Measurements from ENCODE around the gene P2RY4. TPM values are rescaled to one million over a fixed set of nuclear protein-coding genes. Genes with fewer than 3 reads are reported as not detected.
A peak's percentile ranks its signal among the peaks of the same experiment; 100 is the strongest.
"Not testable (repeated sequence)": the region's sequence is repeated elsewhere in the genome, so short reads cannot be mapped to it uniquely, and the experiment has no call there.

P2RY4 gene
- polyA plus RNA-seq, 1 donor from 2014 or later: not detected

DNA sequence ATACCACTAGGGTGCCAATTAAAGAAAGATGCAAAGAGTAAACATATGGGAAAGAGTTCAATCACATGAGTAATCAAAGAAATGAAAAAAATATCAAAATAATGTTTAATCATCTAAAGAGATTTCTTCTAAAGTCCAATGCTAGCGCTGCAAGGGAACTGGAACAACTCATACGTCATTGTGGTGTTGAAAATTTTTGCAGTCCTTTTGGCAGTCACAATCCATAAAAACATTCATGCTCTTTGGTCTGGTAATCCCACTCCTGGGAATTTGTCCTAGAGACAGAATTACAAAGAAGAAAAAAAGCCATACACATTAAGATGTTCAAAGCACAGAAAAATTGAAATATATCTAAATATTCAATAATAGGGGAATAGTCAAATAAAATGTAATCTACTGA is 4.6 kb downstream of the P2RY4 start:
- Mint-ChIP-seq H3K27me3 (no peaks in the 10 kb centered on the region), H3K36me3 (no peaks in the 10 kb centered on the region), H3K4me1 (no peaks in the 10 kb centered on the region), H3K4me3 (no peak overlapping the region), H3K9me3 (no peaks in the 10 kb centered on the region), H3K27ac (no peak overlapping the region)

GRCh38 chrX:70254909-70255308 is 5.1 kb downstream of the P2RY4 start:
- H3K9me3 Mint-ChIP-seq: no peaks in the 10 kb centered on the region
- no peaks in the 10 kb centered on the region for H3K4me1 Mint-ChIP-seq
- H3K27ac Mint-ChIP-seq: peak overlapping the region in 1 of 3 donors; percentile 14

GRCh38 chrX:70254063-70254400 is 6.0 kb downstream of the P2RY4 start:
- H3K27me3 Mint-ChIP-seq: no peaks in the 10 kb centered on the region
- H3K27ac Mint-ChIP-seq: no peak overlapping the region
- H3K36me3 Mint-ChIP-seq: no peaks in the 10 kb centered on the region
- H3K4me3 Mint-ChIP-seq: no peak overlapping the region
- no peaks in the 10 kb centered on the region for H3K9me3 Mint-ChIP-seq
- no peaks in the 10 kb centered on the region for H3K4me1 Mint-ChIP-seq

More at GRCh38 chrX:70254909-70255308, 5.1 kb downstream of the P2RY4 start:
- no peaks in the 10 kb centered on the region for H3K36me3 Mint-ChIP-seq
- H3K27me3 Mint-ChIP-seq: no peaks in the 10 kb centered on the region
- H3K4me3 Mint-ChIP-seq: no peak overlapping the region

- Mint-ChIP-seq H3K9me3 (no peaks in the 10 kb centered on the region), H3K27me3 (no peaks in the 10 kb centered on the region), H3K36me3 (no peaks in the 10 kb centered on the region), H3K4me1 (no peaks in the 10 kb centered on the region), H3K4me3 (no peak overlapping the region), H3K27ac (no peak overlapping the region)
Measured at GRCh38 chrX:70253377-70254062, 6.5 kb downstream of the P2RY4 start.

DNA sequence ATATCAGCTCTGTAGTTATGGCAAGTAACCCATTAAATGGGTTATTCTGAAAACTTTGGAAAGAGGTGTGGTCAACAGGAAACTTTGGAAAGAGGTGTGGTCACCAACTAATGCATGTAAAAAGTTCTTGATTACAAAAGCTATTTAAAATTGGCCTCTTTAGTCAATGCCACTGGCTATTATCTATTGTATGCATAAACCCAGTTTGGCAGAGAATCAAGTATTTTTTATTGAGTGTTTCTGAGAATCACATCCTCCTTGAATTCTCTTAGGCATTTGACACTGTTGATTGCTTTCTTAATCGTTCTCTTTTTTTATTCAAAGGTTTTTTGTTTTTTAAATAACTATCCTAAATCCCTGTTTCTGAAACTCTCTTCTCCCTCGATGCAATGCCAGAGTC is 7.5 kb downstream of the P2RY4 start:
- no peaks in the 10 kb centered on the region for H3K36me3 Mint-ChIP-seq
- H3K4me1 Mint-ChIP-seq: no peaks in the 10 kb centered on the region
- H3K4me3 Mint-ChIP-seq: no peak overlapping the region
- H3K27ac Mint-ChIP-seq: no peak overlapping the region
- H3K9me3 Mint-ChIP-seq: no peaks in the 10 kb centered on the region
- no peaks in the 10 kb centered on the region for H3K27me3 Mint-ChIP-seq

- peaks cover 1% of the 10 kb centered on the region for H3K36me3 Mint-ChIP-seq
- no peaks in the 10 kb centered on the region for H3K27me3 Mint-ChIP-seq
- no peaks in the 10 kb centered on the region for H3K4me1 Mint-ChIP-seq
- H3K9me3 Mint-ChIP-seq: no peaks in the 10 kb centered on the region
- H3K27ac Mint-ChIP-seq: no peak overlapping the region
- H3K4me3 Mint-ChIP-seq: no peak overlapping the region
Measured at GRCh38 chrX:70247252-70247651, 12.8 kb downstream of the P2RY4 start.

DNA sequence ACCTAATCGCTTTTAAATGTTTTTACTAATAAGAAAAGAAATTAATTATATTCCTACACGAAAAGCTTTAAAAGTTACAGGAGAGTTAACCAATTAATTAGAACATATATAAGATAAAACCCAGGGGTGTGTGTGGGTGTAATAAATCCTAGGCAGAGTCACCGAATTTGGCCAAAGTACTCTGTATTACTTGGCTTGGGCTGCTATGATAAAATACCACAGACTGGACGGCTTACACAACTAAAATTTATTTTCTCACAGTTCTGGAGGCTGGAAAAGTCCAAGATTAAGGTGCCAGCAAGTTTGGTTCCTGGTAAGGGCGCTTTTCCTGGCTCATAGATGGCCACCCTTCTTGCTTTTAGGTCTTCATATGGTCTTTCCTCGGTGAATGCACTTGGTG is 15.1 kb downstream of the P2RY4 start:
- no peaks in the 10 kb centered on the region for H3K9me3 Mint-ChIP-seq
- H3K27ac Mint-ChIP-seq: no peak overlapping the region
- no peaks in the 10 kb centered on the region for H3K4me1 Mint-ChIP-seq
- H3K27me3 Mint-ChIP-seq: no peaks in the 10 kb centered on the region
- H3K4me3 Mint-ChIP-seq: no peak overlapping the region
- H3K36me3 Mint-ChIP-seq: peaks cover 1% of the 10 kb centered on the region

- H3K27ac Mint-ChIP-seq, H3K4me1 Mint-ChIP-seq, H3K27me3 Mint-ChIP-seq, H3K36me3 Mint-ChIP-seq, H3K9me3 Mint-ChIP-seq, H3K4me3 Mint-ChIP-seq: not testable (repeated sequence)
Measured at GRCh38 chrX:70243601-70244000, 16.4 kb downstream of the P2RY4 start.

GRCh38 chrX:70241501-70241900 is 18.5 kb downstream of the P2RY4 start:
- Mint-ChIP-seq H3K4me1 (no peaks in the 10 kb centered on the region), H3K27me3 (no peaks in the 10 kb centered on the region), H3K27ac (no peak overlapping the region), H3K4me3 (no peak overlapping the region), H3K9me3 (no peaks in the 10 kb centered on the region), H3K36me3 (peaks cover 1% of the 10 kb centered on the region)

DNA sequence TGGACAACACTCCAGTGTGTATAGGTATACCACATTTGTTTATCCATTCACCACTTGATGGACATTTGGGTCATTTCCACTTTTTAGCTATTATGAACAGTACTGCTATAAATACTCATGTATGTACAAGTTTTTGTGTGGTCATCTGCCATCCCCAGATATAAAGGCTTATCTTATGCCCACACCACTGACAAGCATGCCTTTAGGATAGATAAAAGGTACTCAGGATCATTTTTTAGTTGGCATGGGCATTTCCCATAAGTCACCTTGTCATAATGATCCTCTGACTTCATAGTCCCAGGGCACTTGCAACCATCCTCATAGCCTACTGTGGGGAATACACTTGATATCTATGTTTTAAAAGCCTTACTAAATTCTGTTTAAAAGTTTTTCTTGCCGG is 19.3 kb downstream of the P2RY4 start:
- no peak overlapping the region for H3K4me3 Mint-ChIP-seq
- no peaks in the 10 kb centered on the region for H3K27me3 Mint-ChIP-seq

GRCh38 chrX:70234355-70234754 is 25.6 kb downstream of the P2RY4 start, which contains the start of gene AWAT1:
Gene AWAT1, plus strand, starts transcription at chrX:70234655. Its CDS starts 41 bp downstream, at chrX:70234696.
- Mint-ChIP-seq H3K27me3 (no peaks in the 10 kb centered on the region), H3K4me3 (no peak within 1 kb of the TSS)

More for the DNA sequence above, 19.3 kb downstream of the P2RY4 start:
- Mint-ChIP-seq H3K4me1 (no peaks in the 10 kb centered on the region), H3K9me3 (no peaks in the 10 kb centered on the region), H3K36me3 (peaks cover 1% of the 10 kb centered on the region), H3K27ac (peak overlapping the region in 1 of 3 donors; percentile 53)

GRCh38 chrX:70231666-70232065 is 28.3 kb downstream of the P2RY4 start:
- Mint-ChIP-seq H3K4me3 (no peak overlapping the region), H3K4me1 (no peaks in the 10 kb centered on the region), H3K9me3 (no peaks in the 10 kb centered on the region), H3K36me3 (no peaks in the 10 kb centered on the region), H3K27me3 (no peaks in the 10 kb centered on the region), H3K27ac (no peak overlapping the region)

More at GRCh38 chrX:70234355-70234754, 25.6 kb downstream of the P2RY4 start, which contains the start of gene AWAT1:
- no peaks in the 10 kb centered on the region for H3K36me3 Mint-ChIP-seq
- H3K9me3 Mint-ChIP-seq: no peaks in the 10 kb centered on the region
- H3K27ac Mint-ChIP-seq: peak within 1 kb of the TSS in 1 of 3 donors; percentile 16
- no peaks in the 10 kb centered on the region for H3K4me1 Mint-ChIP-seq

DNA sequence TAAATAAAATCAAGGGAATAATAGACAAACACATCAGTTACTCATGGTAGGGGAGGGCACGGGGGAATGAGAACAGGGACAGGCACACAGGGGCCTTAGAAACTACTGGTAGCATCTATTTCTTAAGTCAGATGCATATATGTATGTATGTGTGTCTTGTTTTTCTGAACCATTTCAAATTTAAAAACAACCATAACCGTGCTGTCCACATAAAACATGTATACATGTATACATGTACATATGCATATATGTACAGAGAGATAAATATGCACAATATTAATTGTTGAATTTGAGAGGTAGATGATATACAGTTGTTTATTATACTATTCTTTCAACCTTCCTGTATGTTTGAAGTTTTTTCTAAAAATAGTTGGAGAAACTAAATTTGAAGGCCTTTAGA is 33.3 kb downstream of the P2RY4 start:
- Mint-ChIP-seq H3K27me3 (peaks cover 2% of the 10 kb centered on the region), H3K27ac (peak overlapping the region in 1 of 3 donors; percentile 17), H3K4me3 (no peak overlapping the region), H3K36me3 (no peaks in the 10 kb centered on the region), H3K9me3 (no peaks in the 10 kb centered on the region), H3K4me1 (no peaks in the 10 kb centered on the region)

DNA sequence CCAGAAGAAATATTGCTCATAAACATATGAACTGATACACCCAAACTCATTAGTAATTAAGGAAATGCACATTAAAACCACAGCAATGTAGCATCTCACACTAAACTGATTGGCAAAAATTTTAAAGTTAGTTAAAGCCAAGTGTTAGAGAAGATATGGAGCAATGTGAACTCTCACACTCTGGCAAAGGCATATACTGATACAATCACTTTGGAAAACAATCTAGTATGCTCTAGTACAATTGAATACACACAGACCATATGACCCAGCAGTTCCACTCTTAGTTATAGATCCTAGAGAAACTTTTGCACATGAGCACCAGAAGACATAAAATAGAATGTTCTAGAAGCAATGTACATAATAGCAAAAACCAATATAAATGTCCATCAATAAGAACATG is 34.0 kb downstream of the P2RY4 start:
- H3K4me1 Mint-ChIP-seq: no peaks in the 10 kb centered on the region
- no peaks in the 10 kb centered on the region for H3K36me3 Mint-ChIP-seq
- H3K27ac Mint-ChIP-seq: no peak overlapping the region
- peaks cover 2% of the 10 kb centered on the region for H3K27me3 Mint-ChIP-seq
- H3K9me3 Mint-ChIP-seq: no peaks in the 10 kb centered on the region
- H3K4me3 Mint-ChIP-seq: no peak overlapping the region

DNA sequence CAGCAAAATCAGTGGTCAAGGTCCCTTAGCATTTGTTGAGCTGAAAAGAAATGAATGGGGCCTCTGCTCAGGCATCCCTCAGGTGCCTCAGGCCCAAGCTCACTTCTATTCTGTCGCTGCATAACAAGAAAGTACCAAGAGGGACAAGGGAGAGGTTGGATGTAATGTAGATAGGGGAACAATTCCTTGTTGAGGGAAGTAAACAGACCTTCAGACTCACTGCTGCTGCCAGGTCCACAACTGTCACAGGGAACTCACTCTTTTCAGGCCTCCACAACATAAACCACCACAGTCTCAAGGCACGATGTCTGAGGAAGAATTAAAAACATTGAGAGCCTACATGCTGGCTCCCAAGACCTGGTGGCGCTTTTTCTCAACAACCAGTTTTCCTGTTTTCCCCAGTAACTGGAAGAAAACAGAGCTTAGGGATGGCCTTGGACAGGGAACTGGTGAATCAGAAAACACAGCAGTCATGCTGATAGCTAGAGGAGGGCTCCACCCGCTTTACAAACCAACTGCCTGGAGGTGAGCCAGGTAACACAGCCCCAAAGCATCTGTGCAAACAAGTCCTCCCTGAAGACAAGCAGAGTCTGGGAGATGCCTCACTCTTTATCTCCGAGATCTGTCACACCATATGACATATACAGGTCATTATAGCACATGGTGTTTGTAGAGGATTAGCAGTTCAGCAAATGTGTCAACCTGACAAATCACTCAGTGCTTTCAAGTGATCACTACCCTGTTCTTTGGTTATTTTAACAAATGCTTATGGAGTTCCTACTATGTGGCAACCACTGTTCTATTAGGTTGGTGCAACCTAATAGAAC is 39.9 kb downstream of the P2RY4 start:
- Mint-ChIP-seq H3K4me3 (no peak overlapping the region), H3K36me3 (no peaks in the 10 kb centered on the region), H3K27me3 (peaks cover 10% of the 10 kb centered on the region), H3K4me1 (no peaks in the 10 kb centered on the region), H3K27ac (no peak overlapping the region), H3K9me3 (no peaks in the 10 kb centered on the region)

DNA sequence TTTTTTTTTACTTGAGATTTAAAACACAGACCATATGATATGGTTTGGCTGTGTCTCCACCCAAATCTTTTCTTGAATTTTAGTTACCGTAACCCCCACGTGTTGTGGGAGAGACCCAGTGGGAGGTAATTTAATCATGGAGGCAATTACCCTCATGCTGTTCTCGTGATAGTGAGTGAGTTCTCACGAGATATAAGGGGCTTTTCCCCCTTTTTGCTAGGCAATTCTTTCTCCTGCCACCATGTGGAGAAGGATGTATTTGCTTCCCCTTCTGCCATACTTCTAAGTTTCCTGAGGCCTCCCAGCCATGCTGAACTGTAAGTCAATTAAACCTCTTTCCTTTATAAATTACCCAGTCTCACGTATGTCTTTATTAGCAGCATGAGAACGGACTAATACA is 50.4 kb downstream of the P2RY4 start:
- not testable (repeated sequence) for H3K9me3 Mint-ChIP-seq, H3K27me3 Mint-ChIP-seq, H3K4me3 Mint-ChIP-seq, H3K4me1 Mint-ChIP-seq, H3K36me3 Mint-ChIP-seq, H3K27ac Mint-ChIP-seq

All from IgD-negative memory B cell (primary cell).